IMR-90 (cell line): ENCODE data around the gene ABCB9. TPM values are rescaled to one million over a fixed set of nuclear protein-coding genes. Genes with fewer than 3 reads are reported as not detected.
A peak's percentile ranks its signal among the peaks of the same experiment; 100 is the strongest.

ENCODE experiments used
- ATAC-seq: fragments of 200-7000 bp; cut with Tn5 transposase; 2 replicates; pipeline ENCODE4 v1.9.1; 2020; ENCODE audit warnings: low read depth, mild to moderate bottlenecking, moderate library complexity
- BruUV-seq: library from RNA; stranded (reverse); fragments of 400-500 nt; replicated peaks from 2 replicates; lab custom pipeline; 2021; lab: Mats Ljungman, UMichigan
- CTCF ChIA-PET: fragments of 300-600 bp; formaldehyde crosslinking; extraction: SDS; loops from one replicate; lab custom pipeline; 2021; ENCODE audit warnings: antibody characterized with exemption; lab: Yijun Ruan, JAX
- POLR2A ChIA-PET: fragments of 300-600 bp; sonication (Branson Sonifier 250); formaldehyde crosslinking; loops from one replicate; lab custom pipeline; 2022; ENCODE audit warnings: antibody characterized with exemption; ENCODE audit not compliant: unreplicated experiment; lab: Charles Lee
- DNase-seq: peaks from one replicate; pipeline ENCODE4 v3.0.0; 2013
- H2AFZ ChIP-seq: replicated peaks from 2 replicates; pipeline ENCODE3; 2013; ENCODE audit warnings: low read length, mild to moderate bottlenecking; ENCODE audit not compliant: poor library complexity
- H2AK5ac ChIP-seq: 2 replicates; pipeline ENCODE4 v1.6.1; 2013; ENCODE audit warnings: low read depth, low read length, inconsistent platforms
- H2AK9ac ChIP-seq: replicated peaks from 2 replicates; pipeline ENCODE3; 2013; ENCODE audit warnings: mild to moderate bottlenecking, low read depth, low read length, moderate library complexity; ENCODE audit not compliant: poor library complexity
- H2BK120ac ChIP-seq: 2 replicates; pipeline ENCODE4 v1.6.1; 2013; ENCODE audit warnings: low read depth, low read length, inconsistent platforms
- H2BK15ac ChIP-seq: 3 replicates; pipeline ENCODE4 v1.6.1; 2013; ENCODE audit warnings: low read depth, low read length, inconsistent platforms
- H2BK20ac ChIP-seq: 2 replicates; pipeline ENCODE4 v1.6.1; 2013; ENCODE audit warnings: low read depth, mild to moderate bottlenecking, inconsistent platforms, low read length, moderate library complexity
- H2BK5ac ChIP-seq: 2 replicates; pipeline ENCODE4 v1.6.1; 2013; ENCODE audit warnings: mild to moderate bottlenecking, low read depth, low read length, inconsistent platforms; ENCODE audit not compliant: poor library complexity, severe bottlenecking
- H3K14ac ChIP-seq: replicated peaks from 2 replicates; pipeline ENCODE4 v1.6.1; 2013; ENCODE audit warnings: low read depth, low read length, inconsistent platforms
- H3K18ac ChIP-seq: 2 replicates; pipeline ENCODE4 v1.6.1; 2013; ENCODE audit warnings: low read depth, low read length, control low read depth
- H3K23ac ChIP-seq: 2 replicates; pipeline ENCODE4 v1.6.1; 2013; ENCODE audit warnings: low read depth, low read length, inconsistent platforms
- H3K27ac ChIP-seq: 2 replicates; pipeline ENCODE4 v1.5.1; 2013; ENCODE audit warnings: mild to moderate bottlenecking, control low read depth, low read length; ENCODE audit not compliant: insufficient read depth
- H3K27me3 ChIP-seq: 2 replicates; pipeline ENCODE4 v1.6.1; 2013; ENCODE audit warnings: low read length; ENCODE audit not compliant: control insufficient read depth, insufficient read depth
- H3K36me3 ChIP-seq: 2 replicates; pipeline ENCODE4 v1.6.1; 2013; ENCODE audit warnings: low read length, mixed read lengths; ENCODE audit not compliant: control insufficient read depth, insufficient read depth
- H3K4ac ChIP-seq: 2 replicates; pipeline ENCODE4 v1.6.1; 2013; ENCODE audit warnings: low read depth, low read length, inconsistent platforms
- H3K4me1 ChIP-seq: 2 replicates; pipeline ENCODE4 v1.6.1; 2013; ENCODE audit warnings: low read length, mixed read lengths; ENCODE audit not compliant: control insufficient read depth, insufficient read depth
- H3K4me2 ChIP-seq: 2 replicates; pipeline ENCODE4 v1.6.1; 2013; ENCODE audit warnings: low read depth, mild to moderate bottlenecking, control low read depth, low read length, moderate library complexity
- H3K4me3 ChIP-seq: 2 replicates; pipeline ENCODE4 v1.5.1; 2013; ENCODE audit warnings: low read depth, mild to moderate bottlenecking, control low read depth, low read length, moderate library complexity; ENCODE audit not compliant: insufficient read depth
- H3K56ac ChIP-seq: 2 replicates; pipeline ENCODE4 v1.6.1; 2013; ENCODE audit warnings: low read length, inconsistent platforms; ENCODE audit not compliant: insufficient read depth; ENCODE audit errors: extremely low read depth
- H3K79me1 ChIP-seq, 2 experiments: 2 replicates each; pipeline ENCODE4 v1.6.1; 2013; ENCODE audit warnings: low read length in 2 of 2, inconsistent platforms in 1 of 2, low read depth in 1 of 2
- H3K9ac ChIP-seq: 2 replicates; pipeline ENCODE4 v1.6.1; 2013; ENCODE audit warnings: low read depth, low read length, control low read depth
- H3K9me1 ChIP-seq: 2 replicates; pipeline ENCODE4 v1.6.1; 2013; ENCODE audit warnings: low read length, inconsistent platforms; ENCODE audit not compliant: insufficient read depth
- H3K9me3 ChIP-seq: 2 replicates; pipeline ENCODE4 v1.6.1; 2013; ENCODE audit warnings: low read length; ENCODE audit not compliant: control insufficient read depth, insufficient read depth
- H4K20me1 ChIP-seq: 2 replicates; pipeline ENCODE4 v1.6.1; 2013; ENCODE audit warnings: low read length, inconsistent platforms; ENCODE audit not compliant: insufficient read depth
- H4K5ac ChIP-seq: 2 replicates; pipeline ENCODE4 v1.6.1; 2013; ENCODE audit warnings: mild to moderate bottlenecking, low read depth, low read length, control low read depth
- H4K8ac ChIP-seq, 2 experiments: 2 replicates each; pipeline ENCODE4 v1.6.1; 2013; ENCODE audit warnings: low read depth in 2 of 2, low read length in 2 of 2, control low read depth in 1 of 2, inconsistent platforms in 1 of 2
- H4K91ac ChIP-seq: 2 replicates; pipeline ENCODE4 v1.6.1; 2013; ENCODE audit warnings: low read depth, low read length, inconsistent platforms; ENCODE audit not compliant: insufficient read depth
- MAZ ChIP-seq: IDR thresholded peaks from 2 replicates; pipeline ENCODE4 v1.6.1; 2012; ENCODE audit warnings: low read depth, mild to moderate bottlenecking, low read length, improper control_type of control experiment, moderate library complexity, borderline replicate concordance
- NFE2L2 ChIP-seq: fragments of 150-350 bp; IDR thresholded peaks from 2 replicates; pipeline ENCODE4 v1.6.1; 2016; ENCODE audit warnings: low read depth, mild to moderate bottlenecking, low read length
- RAD21 ChIP-seq: IDR thresholded peaks from 2 replicates; pipeline ENCODE4 v1.6.1; 2012; ENCODE audit warnings: low read length, improper control_type of control experiment
- WGBS, 2 experiments: methylation state at CpG; one replicate each; pipeline versions ENCODE4 v1.1.5 to v1.1.7; 2013; ENCODE audit warnings: missing lambda C conversion rate in 2 of 2; ENCODE audit not compliant: insufficient read length in 1 of 2; ENCODE audit errors: extremely low coverage in 2 of 2; 5-methylcytosine and 5-hydroxymethylcytosine counted together
- dilution Hi-C: fragments of 300-500 bp; cut with HindIII; formaldehyde crosslinking; loops from one replicate; pipeline ENCODE4 v1.14.3; 2018; ENCODE audit warnings: low sequenced_read_pairs; ENCODE audit not compliant: unreplicated experiment
- in situ Hi-C: fragments of 300-500 bp; cut with MboI; formaldehyde crosslinking; loops from 3 replicates; pipeline ENCODE4 v1.14.3; 2019; ENCODE audit warnings: low sequenced_read_pairs, inconsistent platforms, mixed read lengths
- intact Hi-C: fragments of 100-400 bp; cut with micrococcal nuclease; formaldehyde crosslinking; loops from 2 replicates; pipeline ENCODE4 v1.10.0; 2022
- polyA plus RNA-seq, 3 experiments: library from polyadenylated mRNA; depleted of rRNA; stranded (reverse); fragments of >200 nt; gene quantifications; 2 replicates each; pipeline ENCODE4 v1.2.3, GENCODE V29; 2012; ENCODE audit warnings: low replicate concordance in 1 of 3
- total RNA-seq: library from RNA; depleted of rRNA; stranded (reverse); fragments of >200 nt; gene quantifications from 2 replicates; pipeline ENCODE4 v1.2.3, GENCODE V29; 2012

ABCB9 gene
- total and polyA plus RNA-seq, 2 of the 4 experiments (the other 2 are of a cell fraction): 5.6 to 8.3 TPM

DNA sequence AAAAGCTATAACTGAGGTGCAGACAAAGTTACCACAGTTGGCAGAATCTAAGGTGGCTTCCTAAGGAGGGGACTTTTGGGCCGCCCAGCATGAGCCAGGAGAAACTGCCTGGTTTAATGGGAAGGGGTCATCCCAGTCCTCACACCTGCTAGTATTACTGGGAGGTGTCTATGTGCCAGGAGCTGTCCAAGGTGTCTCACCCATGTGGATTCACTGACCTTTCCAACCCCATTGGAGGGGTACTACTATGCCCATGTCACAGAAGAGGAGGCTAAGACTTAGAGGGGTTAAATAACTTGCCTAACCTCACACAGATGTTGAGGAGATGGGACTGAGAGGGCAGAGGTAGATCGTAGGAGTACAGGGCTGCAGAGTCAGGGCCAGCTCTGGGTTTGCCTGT is 10.2 kb downstream of the ABCB9 start:
- ChIA-PET CTCF (no interaction called here), POLR2A (no interaction called here)
- H3K27me3 ChIP-seq: no peaks in the 10 kb centered on the region
- no peak overlapping the region for H2BK5ac ChIP-seq
- in situ Hi-C loops: loop anchor here (5.0 to 25.0 kb wide), 2 partner anchors 164 to 319 kb away; no protein-coding TSS in a partner anchor
- H3K79me1 ChIP-seq: peaks cover 0 to 10% of the 10 kb centered on the region in 2 experiments; a peak in 2 of 4 replicates
- H2AFZ ChIP-seq: no peak overlapping the region
- no peak overlapping the region for H4K8ac ChIP-seq
- H3K56ac ChIP-seq: no peak overlapping the region
- H3K4me3 ChIP-seq: no peak overlapping the region
- no peak overlapping the region for H4K91ac ChIP-seq
- TF ChIP-seq RAD21: no peak
- TF ChIP-seq NFE2L2: no peak
- TF ChIP-seq MAZ: no peak
- H4K5ac ChIP-seq: no peak overlapping the region
- BruUV-seq: no TSS peak
- WGBS, 2 experiments: no CpG with 5 or more reads among the region's 2 CpGs
- no peak overlapping the region for H3K23ac ChIP-seq
- peaks cover 10% of the 10 kb centered on the region for H4K20me1 ChIP-seq
- no peak overlapping the region for H2BK20ac ChIP-seq
- H3K27ac ChIP-seq: no peak overlapping the region
- H3K9me3 ChIP-seq: no peaks in the 10 kb centered on the region
- H3K9me1 ChIP-seq: no peaks in the 10 kb centered on the region
- no peak overlapping the region for H3K4me2 ChIP-seq
- H3K14ac ChIP-seq: no peak overlapping the region
- no peak for ATAC-seq
- H3K4me1 ChIP-seq: no peaks in the 10 kb centered on the region; the same call in none of the 2 replicates
- intact Hi-C loops: no loop called here
- H3K36me3 ChIP-seq: peaks cover 4% of the 10 kb centered on the region
- no peak overlapping the region for H2AK5ac ChIP-seq
- no peak overlapping the region for H3K4ac ChIP-seq
- no peak overlapping the region for H3K9ac ChIP-seq
- no peak for DNase-seq
- no peak overlapping the region for H2BK120ac ChIP-seq
- no peak overlapping the region for H2BK15ac ChIP-seq
- H2AK9ac ChIP-seq: peak overlapping the region; percentile 9
- dilution Hi-C loops: no loop called here
- H3K18ac ChIP-seq: no peak overlapping the region
